Measurements from ENCODE around the gene ADPRS. TPM values are rescaled to one million over a fixed set of nuclear protein-coding genes. Genes with fewer than 3 reads are reported as not detected.

Gene ADPRS
- total RNA-seq, 1 donor from 2014 or later: 17.6 TPM

DNA sequence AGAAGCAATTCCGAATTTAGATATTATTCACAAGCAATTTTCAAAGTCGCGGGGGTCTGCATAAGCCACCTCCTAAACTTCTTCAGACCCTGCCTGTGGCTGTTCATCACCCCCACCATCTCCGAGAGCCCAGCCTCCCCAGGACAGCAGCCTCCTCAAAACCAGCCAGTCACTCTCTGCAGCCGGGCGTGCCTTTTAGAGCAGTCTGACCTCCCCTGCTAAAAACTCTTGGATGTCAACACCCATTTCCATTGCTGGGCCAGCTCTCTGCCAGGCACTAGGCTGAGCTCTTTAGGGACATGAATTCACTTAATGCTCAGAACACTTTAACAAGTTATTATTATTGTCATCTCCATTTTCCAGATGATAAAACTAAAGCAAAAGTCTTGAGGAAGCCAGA, 11.7 kb downstream of the ADPRS start:
- no peak for DNase-seq (ENCODE audit: low spot score)
- intact Hi-C loops (cut with DNase I): loop anchor here (5.0 kb wide), 1 partner anchor 187 kb away; no protein-coding TSS in a partner anchor

GRCh38 chr1:36101546-36101945, 12.9 kb downstream of the ADPRS start:
- intact Hi-C loops (cut with DNase I): loop anchor here (5.0 kb wide), 1 partner anchor 186 kb away; no protein-coding TSS in a partner anchor
- DNase-seq (ENCODE audit: low spot score): no peak

- intact Hi-C loops (cut with DNase I): no loop called here
- no peak for DNase-seq (ENCODE audit: low spot score)
Measured at GRCh38 chr1:36106269-36106668, 17.6 kb downstream of the ADPRS start.

GRCh38 chr1:36107394-36107793, 18.7 kb downstream of the ADPRS start:
- no peak for DNase-seq (ENCODE audit: low spot score)
- intact Hi-C loops (cut with DNase I): no loop called here

DNA sequence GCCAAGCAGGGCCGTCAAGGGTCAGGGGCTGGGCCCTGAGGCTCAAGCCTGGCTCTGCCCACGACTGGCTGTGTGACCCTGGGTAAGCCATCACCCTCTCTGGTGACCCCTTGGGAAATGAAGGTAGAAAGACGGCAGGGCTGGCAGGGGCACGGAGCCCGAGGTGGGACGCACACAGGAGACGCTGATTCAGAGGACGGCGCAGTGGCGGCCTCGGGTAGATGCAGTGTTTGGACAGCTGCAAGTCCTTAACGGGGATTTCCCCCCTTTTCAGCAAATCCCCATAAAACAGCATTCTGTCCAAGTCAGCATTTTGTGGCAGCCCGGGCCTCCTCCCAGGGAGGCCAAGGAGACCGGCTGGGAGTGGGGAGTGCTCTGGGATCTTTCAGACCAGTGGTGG, 19.6 kb downstream of the ADPRS start:
- no peak for DNase-seq (ENCODE audit: low spot score)
- intact Hi-C loops (cut with DNase I): no loop called here

DNA sequence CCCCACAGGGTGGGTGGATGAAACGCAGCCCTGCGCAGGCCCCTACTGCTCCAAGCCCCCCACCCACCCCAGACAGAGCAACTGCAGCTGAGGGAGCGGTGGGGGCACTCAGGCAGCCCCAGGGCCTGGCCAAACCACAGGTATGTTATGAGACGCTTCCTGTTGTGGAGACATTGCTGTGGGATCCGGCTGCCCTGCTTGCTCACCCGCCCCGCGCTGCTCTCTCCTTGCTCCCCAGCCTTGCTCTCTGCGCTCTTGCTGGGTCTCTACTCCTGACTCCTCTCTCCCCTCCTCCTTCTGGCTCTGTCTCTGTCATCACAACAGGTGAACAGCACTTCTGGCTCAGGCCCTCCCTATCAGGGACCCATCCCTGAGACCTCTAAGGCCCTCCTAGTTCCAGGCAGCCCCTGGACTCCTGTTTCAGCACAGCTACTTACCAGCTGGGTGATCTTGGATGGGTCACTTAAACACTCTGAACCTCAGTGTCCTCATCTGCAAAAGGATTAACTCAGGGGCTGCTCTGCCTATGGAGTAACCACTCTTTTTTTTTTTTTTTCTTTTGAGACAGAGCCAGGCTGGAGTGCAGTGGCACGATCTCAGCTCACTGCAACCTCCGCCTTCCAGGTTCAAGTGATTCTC, 20.5 kb downstream of the ADPRS start:
- intact Hi-C loops (cut with DNase I): no loop called here
- DNase-seq (ENCODE audit: low spot score): no peak

GRCh38 chr1:36111151-36111550, 22.5 kb downstream of the ADPRS start:
- no peak for DNase-seq (ENCODE audit: low spot score)
- intact Hi-C loops (cut with DNase I): no loop called here

DNA sequence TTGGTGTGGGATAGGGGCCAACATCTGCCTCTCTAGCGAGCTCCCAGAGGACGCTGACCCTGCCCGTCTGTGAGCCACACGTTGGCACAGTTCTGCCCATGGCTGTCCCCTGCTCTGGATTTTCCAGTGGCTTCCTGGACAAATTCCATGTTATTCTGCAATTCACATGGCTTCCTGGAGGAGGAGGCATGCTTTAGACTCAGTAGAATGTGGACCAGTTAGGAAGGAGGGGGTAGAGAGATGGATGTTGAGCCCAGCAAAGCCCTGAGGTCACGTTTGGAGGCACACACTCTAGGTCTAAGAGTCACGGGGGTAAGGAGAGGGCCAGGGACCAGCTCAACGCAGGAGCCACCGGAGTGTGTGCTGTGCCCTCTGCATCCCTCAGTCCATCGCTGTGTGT, 24.1 kb downstream of the ADPRS start:
- intact Hi-C loops (cut with DNase I): no loop called here
- no peak for DNase-seq (ENCODE audit: low spot score)

GRCh38 chr1:36114371-36114770, 25.7 kb downstream of the ADPRS start:
- intact Hi-C loops (cut with DNase I): no loop called here
- no peak for DNase-seq (ENCODE audit: low spot score)

DNA sequence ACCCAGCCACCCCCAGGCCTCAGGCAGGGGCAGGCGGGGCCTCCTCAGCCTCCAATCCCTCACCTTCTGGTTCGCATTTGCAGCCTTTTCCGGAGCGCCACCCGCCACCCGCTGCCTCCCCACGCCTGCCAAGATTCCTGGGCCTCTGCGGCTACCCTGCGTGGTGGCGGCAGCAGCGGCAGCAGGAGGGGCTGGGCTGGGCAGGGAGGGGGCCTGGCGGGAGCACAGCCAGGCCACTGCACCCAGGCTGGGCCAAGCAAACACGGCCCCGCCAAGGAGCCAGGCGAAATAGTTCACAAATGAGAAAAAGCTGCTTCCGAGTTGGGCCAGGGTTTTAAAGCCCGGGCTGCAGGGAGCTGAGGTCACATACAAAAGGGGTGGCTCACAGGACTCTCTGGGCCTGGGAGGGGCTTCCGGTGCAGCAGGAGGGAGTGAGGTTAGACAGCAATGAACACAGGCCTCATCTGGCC, 26.5 kb downstream of the ADPRS start:
- intact Hi-C loops (cut with DNase I): no loop called here
- DNase-seq (ENCODE audit: low spot score): no peak

- DNase-seq (ENCODE audit: low spot score): no peak
- intact Hi-C loops (cut with DNase I): no loop called here
Measured at GRCh38 chr1:36115931-36116330, 27.2 kb downstream of the ADPRS start.

GRCh38 chr1:36116901-36117300, 28.2 kb downstream of the ADPRS start:
- intact Hi-C loops (cut with DNase I): no loop called here
- no peak for DNase-seq (ENCODE audit: low spot score)

- DNase-seq (ENCODE audit: low spot score): no peak
- intact Hi-C loops (cut with DNase I): no loop called here
Measured at GRCh38 chr1:36118447-36119204, 29.9 kb downstream of the ADPRS start.

- no peak for DNase-seq (ENCODE audit: low spot score)
- intact Hi-C loops (cut with DNase I): no loop called here
Measured at GRCh38 chr1:36119456-36119855, 30.8 kb downstream of the ADPRS start.

DNA sequence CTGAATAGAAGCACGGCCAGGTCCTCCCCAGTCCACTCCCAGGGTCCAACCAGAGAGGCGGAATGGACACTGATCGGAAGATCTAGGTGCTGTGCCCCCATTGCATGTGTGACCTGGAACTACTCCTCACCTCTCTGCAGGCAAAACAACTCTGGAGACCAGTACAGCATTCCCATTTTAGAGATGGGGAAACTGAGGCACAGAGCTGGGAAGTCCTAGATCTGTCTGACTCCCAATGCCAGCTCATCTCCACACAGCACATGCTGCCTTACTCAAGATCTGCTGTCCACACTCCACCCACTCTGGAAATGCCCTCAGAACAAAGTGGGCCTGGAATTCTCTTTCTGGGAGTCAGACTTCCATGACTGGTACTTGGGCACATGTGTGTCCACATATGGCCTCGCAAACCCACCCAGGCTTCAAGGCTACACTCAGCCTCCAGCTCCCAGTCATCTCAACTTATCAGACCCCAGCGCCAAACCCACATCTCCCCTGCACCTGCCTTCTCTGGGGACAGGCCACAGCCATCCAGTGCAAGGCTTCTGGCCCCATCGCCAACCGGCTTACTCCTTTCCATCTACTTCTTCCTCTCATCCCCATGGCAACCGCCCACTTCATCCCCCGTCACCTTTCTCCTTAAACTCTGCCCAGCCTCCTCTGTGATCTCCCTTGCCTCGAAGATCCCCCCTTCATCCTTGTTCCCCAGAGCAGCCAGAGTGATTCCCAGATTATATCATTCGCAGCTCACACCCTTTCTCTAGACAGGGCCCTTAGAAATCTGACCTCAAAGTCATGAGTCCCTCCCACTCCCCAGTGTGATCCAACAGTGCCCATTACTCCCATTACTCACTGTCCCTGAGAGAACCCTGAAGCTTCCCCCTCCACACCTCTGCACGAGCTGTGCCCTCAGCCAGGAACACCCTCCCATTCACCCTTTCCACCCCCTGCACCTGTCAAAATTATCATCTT, 33.7 kb downstream of the ADPRS start:
- DNase-seq (ENCODE audit: low spot score): no peak
- intact Hi-C loops (cut with DNase I): no loop called here

DNA sequence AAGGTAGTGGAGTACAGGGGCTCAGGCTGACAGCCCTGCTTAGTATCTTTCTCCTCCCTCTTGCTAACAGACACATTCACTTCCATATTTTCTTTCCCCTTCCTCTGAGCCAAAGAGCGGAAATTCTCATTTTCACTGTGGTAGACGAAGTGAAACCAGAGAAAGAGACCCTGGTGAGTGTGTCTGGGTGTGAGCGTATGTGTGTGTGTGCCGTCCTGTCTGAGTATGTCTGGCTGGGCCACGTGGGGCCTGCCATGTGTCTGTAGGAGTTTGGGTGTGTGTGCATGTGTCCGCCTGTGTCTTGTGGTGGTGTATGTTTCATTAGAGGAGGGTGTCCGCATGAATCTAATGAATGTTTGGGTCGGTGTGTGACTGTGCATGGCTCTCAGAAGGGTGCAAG, 34.7 kb downstream of the ADPRS start:
- intact Hi-C loops (cut with DNase I): no loop called here
- DNase-seq (ENCODE audit: low spot score): no peak

DNA sequence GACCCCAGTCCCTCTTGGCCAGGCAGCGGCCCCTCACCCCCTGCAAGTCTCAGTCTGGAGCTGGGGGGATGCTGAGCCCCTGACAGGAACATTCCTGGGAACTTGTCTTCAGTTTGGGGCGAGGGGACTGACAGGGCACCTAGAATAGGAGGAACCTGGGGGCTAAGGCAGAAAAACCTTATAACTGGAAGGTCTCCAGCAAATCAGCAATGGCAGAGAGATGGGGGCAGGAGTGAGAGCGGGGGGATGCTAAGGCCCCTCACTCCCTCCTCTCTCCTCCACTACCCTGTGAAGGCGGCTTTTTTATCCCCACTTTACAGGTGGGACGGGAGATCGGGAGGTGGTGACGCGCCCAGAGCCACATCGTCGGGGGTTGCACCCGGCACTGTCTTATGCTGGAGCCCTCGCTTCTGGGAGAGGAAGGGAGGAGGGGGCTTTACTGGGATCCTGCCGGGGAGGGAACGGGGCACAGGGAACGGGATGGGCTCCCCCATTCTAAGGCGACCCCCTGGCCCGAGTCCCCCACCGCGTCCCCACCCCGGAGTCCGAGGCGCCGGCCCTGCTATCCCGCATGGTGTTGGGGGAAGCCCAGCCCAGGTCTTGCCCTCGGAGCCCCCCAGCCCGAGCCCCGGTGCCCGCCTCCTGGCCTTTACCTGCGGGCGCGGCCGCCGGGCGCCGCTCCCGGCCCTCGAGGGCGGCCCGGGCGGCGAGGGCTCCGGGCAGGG, 35.9 kb downstream of the ADPRS start:
- intact Hi-C loops (cut with DNase I): no loop called here
- DNase-seq (ENCODE audit: low spot score): no peak

- intact Hi-C loops (cut with DNase I): no loop called here
Measured at GRCh38 chr1:36125129-36125991, 36.7 kb downstream of the ADPRS start, which contains the start of gene COL8A2. TSS of gene COL8A2 (minus strand) at chr1:36125222. CDS start at chr1:36100242, 24,980 bp downstream.

More at GRCh38 chr1:36125129-36125991, 36.7 kb downstream of the ADPRS start, which contains the start of gene COL8A2:
- no peak for DNase-seq (ENCODE audit: low spot score)
